Heart left ventricle (tissue), 13 donors: ENCODE data around the gene SH3YL1.

Experiments
- POLR2A ChIP-seq, 2 donors: fragments of 450-650 bp; IDR thresholded peaks; one replicate each; pipeline ENCODE4 v1.6.1; 2017; ENCODE audit warnings: antibody characterized with exemption in 2 of 2, mild to moderate bottlenecking in 2 of 2, moderate library complexity in 2 of 2
- TF ChIP-seq, protein P1 (sequence below), 12 donors: fragments of 200-600 bp; sonication (generic) in 4 of 12; IDR thresholded peaks; one replicate each; pipeline versions ENCODE4 v1.5.0 to v1.8.0; 2018 to 2022; ENCODE audit warnings: antibody characterized with exemption in 12 of 12, mild to moderate bottlenecking in 5 of 12
- donor health status: ischemic (EF 13 %, LVEDD 7.1; RV severe dilation, severe dysfunction).
- donor health status: DM: no; HTN: yes; CAD: no.
- donor health status: DM: no; HTN: no; CAD: no.
- donor health status: ischemic (EF 25% LVEDD 6.9; RV normal size, moderate dysfunction).
- donor health status: ischemic (EF 25% LVEDD 5.7; RV mildly dilated, moderate dysfunction).
- donor health status: ischemic (EF 35%, LVEDD 5.7; RV mildly dilated, moderate dysfunction).
- donor health status: nonischemic (EF 11% LVEDD 7.7; RV severe dilation, severe dysfunction).
- donor health status: DM: yes; HTN: yes; CAD: no.
- donor health status: PGD.
- donor health status: ischemic (EF 29% LVEDD 5.4; RV normal size, mild dysfunction).
- donor health status: nonischemic (EF 23%, LVEDD 6.1; RV moderate dilation, normal function).

DNA sequence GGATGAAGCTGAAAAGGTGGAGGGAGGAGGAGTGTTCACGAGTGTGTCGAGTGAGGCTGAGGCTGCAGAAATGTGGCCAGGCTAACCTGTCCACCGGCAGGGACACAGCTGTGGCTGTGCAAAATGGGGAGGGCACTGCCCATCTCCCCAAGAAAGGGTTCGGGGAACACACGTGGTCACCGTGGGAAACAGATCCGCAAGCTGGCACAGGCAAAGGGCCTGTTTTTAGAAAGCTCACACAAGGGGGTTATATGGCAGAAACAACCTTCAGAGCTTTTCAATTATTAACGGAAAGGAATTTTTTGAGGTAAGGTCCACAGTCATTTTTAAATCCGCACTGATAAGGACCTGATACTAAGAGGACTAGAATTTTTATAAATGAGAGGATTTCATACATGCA, 35.7 kb downstream of the SH3YL1 start:
- no peak for TF ChIP-seq POLR2A (IDR thresholded peaks at IDR 0.05)
- TF ChIP-seq, protein P1, sequence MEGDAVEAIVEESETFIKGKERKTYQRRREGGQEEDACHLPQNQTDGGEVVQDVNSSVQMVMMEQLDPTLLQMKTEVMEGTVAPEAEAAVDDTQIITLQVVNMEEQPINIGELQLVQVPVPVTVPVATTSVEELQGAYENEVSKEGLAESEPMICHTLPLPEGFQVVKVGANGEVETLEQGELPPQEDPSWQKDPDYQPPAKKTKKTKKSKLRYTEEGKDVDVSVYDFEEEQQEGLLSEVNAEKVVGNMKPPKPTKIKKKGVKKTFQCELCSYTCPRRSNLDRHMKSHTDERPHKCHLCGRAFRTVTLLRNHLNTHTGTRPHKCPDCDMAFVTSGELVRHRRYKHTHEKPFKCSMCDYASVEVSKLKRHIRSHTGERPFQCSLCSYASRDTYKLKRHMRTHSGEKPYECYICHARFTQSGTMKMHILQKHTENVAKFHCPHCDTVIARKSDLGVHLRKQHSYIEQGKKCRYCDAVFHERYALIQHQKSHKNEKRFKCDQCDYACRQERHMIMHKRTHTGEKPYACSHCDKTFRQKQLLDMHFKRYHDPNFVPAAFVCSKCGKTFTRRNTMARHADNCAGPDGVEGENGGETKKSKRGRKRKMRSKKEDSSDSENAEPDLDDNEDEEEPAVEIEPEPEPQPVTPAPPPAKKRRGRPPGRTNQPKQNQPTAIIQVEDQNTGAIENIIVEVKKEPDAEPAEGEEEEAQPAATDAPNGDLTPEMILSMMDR (IDR thresholded peaks at IDR 0.05) = no peak
